ENCODE measurements around the gene TMEM139.

DNA sequence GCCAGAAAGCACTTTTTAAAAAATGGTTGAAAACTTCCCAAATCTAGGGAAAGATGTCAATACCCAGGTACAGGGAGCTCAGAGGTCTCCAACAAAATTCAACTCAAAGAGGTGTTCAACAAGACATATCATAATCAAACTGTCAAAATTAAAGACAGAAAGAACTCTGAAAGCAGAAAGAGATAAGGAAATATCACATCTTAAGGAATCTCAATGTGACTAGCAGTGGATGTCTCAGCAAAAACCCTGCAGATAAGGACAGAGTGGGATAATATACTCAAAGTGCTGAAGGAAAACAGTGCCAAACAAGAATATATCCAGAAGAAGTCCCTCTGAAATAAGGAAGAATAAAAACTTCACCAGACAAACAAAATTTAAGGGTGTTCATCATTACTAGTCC is 34.6 kb upstream of the TMEM139 start:
- TF ChIP-seq SMC3 (IDR thresholded peaks at IDR 0.05; ENCODE audit: low read depth, low read length) (no peak), CHD2 (IDR thresholded peaks at IDR 0.05; ENCODE audit: low read length, partially characterized antibody) (no peak), MXI1 (IDR thresholded peaks at IDR 0.05; ENCODE audit: low read depth, low read length) (no peak), RFX5 (IDR thresholded peaks at IDR 0.05; ENCODE audit: low read length) (no peak)
